Sigmoid colon (tissue), 4 donors: ENCODE data around the gene CHDH.

ENCODE experiments used
- CTCF ChIP-seq, 4 experiments: fragments of 450-650 bp in 3 of 4; fragments of 200-600 bp in 1 of 4; IDR thresholded peaks; one replicate each; pipeline ENCODE4 v1.5.1; 2016 to 2019; ENCODE audit warnings: antibody characterized with exemption in 4 of 4, mild to moderate bottlenecking in 3 of 4, moderate library complexity in 2 of 4
- EP300 ChIP-seq, 4 donors: sonication (generic); formaldehyde crosslinking; IDR thresholded peaks; one replicate each; pipeline ENCODE4 v1.6.1; 2017; ENCODE audit warnings: antibody characterized with exemption in 4 of 4
- POLR2A ChIP-seq, 2 donors: fragments of 450-650 bp; IDR thresholded peaks; one replicate each; pipeline ENCODE4 v1.6.1; 2016; ENCODE audit warnings: antibody characterized with exemption in 2 of 2, mild to moderate bottlenecking in 2 of 2, moderate library complexity in 2 of 2
- POLR2AphosphoS5 ChIP-seq, 4 donors: sonication (generic); formaldehyde crosslinking; IDR thresholded peaks; one replicate each; pipeline ENCODE4 v1.6.1; 2017; ENCODE audit warnings: antibody characterized with exemption in 4 of 4

GRCh38 chr3:53801319-53801718, 44.9 kb downstream of the CHDH start:
- TF ChIP-seq POLR2A (IDR thresholded peaks at IDR 0.05), result no peak
- TF ChIP-seq CTCF (IDR thresholded peaks at IDR 0.05), result no peak
- TF ChIP-seq EP300 (IDR thresholded peaks at IDR 0.05), result no peak
- TF ChIP-seq POLR2AphosphoS5 (IDR thresholded peaks at IDR 0.05), result no peak
